Heart right ventricle (tissue), 16 donors: ENCODE data around the gene TPO. TPM values are rescaled to one million over a fixed set of nuclear protein-coding genes. Genes with fewer than 3 reads are reported as not detected.
A peak's percentile ranks its signal among the peaks of the same experiment; 100 is the strongest.

Experiments used
- ATAC-seq, 8 donors: fragments of 200-7000 bp; cut with Tn5 transposase; one replicate each; pipeline ENCODE4 v1.9.1; 2020; ENCODE audit warnings: mild to moderate bottlenecking in 8 of 8, moderate library complexity in 8 of 8, moderate number of reproducible peaks in 1 of 8
- DNase-seq, 2 donors: peaks; one replicate each; pipeline ENCODE4 v3.0.0-alpha.2; 2020
- H3K27ac ChIP-seq, 10 donors: fragments of 200-600 bp; sonication (generic) in 2 of 10; one replicate each; pipeline versions ENCODE4 v1.5.0 to v1.8.0; 2020 to 2022; ENCODE audit warnings: mild to moderate bottlenecking in 3 of 10
- H3K27me3 ChIP-seq, 7 donors: fragments of 200-600 bp; one replicate each; pipeline ENCODE4 v1.8.0; 2021 to 2022; ENCODE audit warnings: mild to moderate bottlenecking in 2 of 7
- H3K36me3 ChIP-seq, 9 donors: fragments of 200-600 bp; sonication (generic) in 1 of 9; one replicate each; pipeline versions ENCODE4 v1.5.0 to v1.8.0; 2020 to 2022; ENCODE audit warnings: mild to moderate bottlenecking in 2 of 9
- H3K4me1 ChIP-seq, 9 donors: fragments of 200-600 bp; sonication (generic) in 1 of 9; one replicate each; pipeline versions ENCODE4 v1.5.0 to v1.8.0; 2020 to 2022; ENCODE audit warnings: mild to moderate bottlenecking in 4 of 9
- H3K4me3 ChIP-seq, 10 donors: fragments of 200-600 bp; sonication (generic) in 2 of 10; one replicate each; pipeline versions ENCODE4 v1.5.0 to v1.8.0; 2020 to 2022; ENCODE audit warnings: mild to moderate bottlenecking in 7 of 10, moderate library complexity in 2 of 10
- H3K9me3 ChIP-seq, 11 donors: fragments of 200-600 bp in 10 of 11; sonication (generic) in 2 of 11; one replicate each; pipeline versions ENCODE4 v1.5.0 to v1.8.0; 2013 to 2022; ENCODE audit warnings: mild to moderate bottlenecking in 2 of 11, control low read depth in 1 of 11, moderate library complexity in 1 of 11
- CTCF ChIP-seq, 9 donors: fragments of 200-600 bp; sonication (generic) in 2 of 9; IDR thresholded peaks; one replicate each; pipeline versions ENCODE4 v1.5.0 to v1.8.0; 2021 to 2022; ENCODE audit warnings: antibody characterized with exemption in 9 of 9, mild to moderate bottlenecking in 5 of 9, moderate library complexity in 1 of 9
- WGBS, 2 donors: extraction: QIAGEN DNeasy Blood & Tissue Kit; methylation state at CpG; one replicate each; pipeline ENCODE4 v1.1.7; 2013; ENCODE audit warnings: inconsistent platforms in 1 of 2; 5-methylcytosine and 5-hydroxymethylcytosine counted together
- intact Hi-C, 10 donors: fragments of 100-400 bp; cut with DNase I; formaldehyde crosslinking; loops; one replicate each; pipeline versions ENCODE4 v1.11.1 to v1.14.2; 2022
- long read RNA-seq, 3 donors: library from polyadenylated mRNA; unstranded; transcript quantifications; one replicate each; pipeline ENCODE4 v2.0.0, GENCODE V29; 2020 to 2021
- polyA plus RNA-seq, 2 donors: library from polyadenylated mRNA; stranded (reverse); fragments of 200-250 nt; gene quantifications; one replicate each; pipeline ENCODE4 v1.2.3, GENCODE V29; 2013
- total RNA-seq, 10 donors: library from RNA; stranded (reverse); fragmentation: NEBNext Ultra II Directional in 3 of 10; extraction: Animal tissue kit (Norgen Biotek cat#: 25700) in 3 of 10; gene quantifications; one replicate each; pipeline versions ENCODE4 v1.2.1 to v1.2.4, GENCODE V29; 2021 to 2023
- donor health status: Arrhythmogenic right ventricular cardiomyopathy.
- donor health status: ischemic (EF 13 %, LVEDD 7.1; RV severe dilation, severe dysfunction).
- donor health status: healthy with polysubstance abuse.
- donor health status: DM: no; HTN: yes; CAD: no.
- donor health status: DM: no; HTN: no; CAD: no.
- donor health status: ischemic (EF 25% LVEDD 6.9; RV normal size, moderate dysfunction).
- donor health status: ischemic (EF 25% LVEDD 5.7; RV mildly dilated, moderate dysfunction).
- donor health status: healthy.
- donor health status: DM: yes; HTN: yes; CAD: no.
- donor health status: Ischemic cardiomyopathy.
- donor health status: ischemic (EF 35%, LVEDD 5.7; RV mildly dilated, moderate dysfunction).
- donor health status: nonischemic (EF 11% LVEDD 7.7; RV severe dilation, severe dysfunction).
- donor health status: DM: yes; HTN: yes; CAD: no.
- donor health status: PGD.
- donor health status: ischemic (EF 29% LVEDD 5.4; RV normal size, mild dysfunction).
- donor health status: nonischemic (EF 23%, LVEDD 6.1; RV moderate dilation, normal function).

Gene TPO
- total RNA-seq = 10 to 100 TPM in 2 of 10 donors, 1 to 10 TPM in 7, under 1 TPM in 1; 0.85 to 16.1 (median 5.1) TPM
- 10 to 100 TPM in 1 of 2 donors, 1 to 10 TPM in 1; 8.0 to 22.1 TPM for polyA plus RNA-seq
- long read RNA-seq, donor 1, partial matches to known transcripts = 0 of 3 reads
- long read RNA-seq, donor 1, other reads (novel, unspliced or antisense) = 2 of 3 reads
- long read RNA-seq, donor 2, partial matches to known transcripts = 1 of 5 reads
- long read RNA-seq, donor 2, other reads (novel, unspliced or antisense) = 2 of 5 reads
- long read RNA-seq, donor 3, partial matches to known transcripts = 1 of 9 reads
- long read RNA-seq, donor 3, other reads (novel, unspliced or antisense) = 7 of 9 reads

- no peaks in the 10 kb centered on the region for H3K9me3 ChIP-seq
- H3K27ac ChIP-seq = no peak within 1 kb of the TSS
- TF ChIP-seq CTCF (IDR thresholded peaks at IDR 0.05) = no peak
- 81 to 94% methylated on average over 15 of the region's 15 CpGs for WGBS, 2 donors
- H3K4me3 ChIP-seq = no peak within 1 kb of the TSS
- DNase-seq (no peak), ATAC-seq (no peak)
- no peaks in the 10 kb centered on the region for H3K4me1 ChIP-seq
- peaks cover 0 to 10% (median 0%) of the 10 kb centered on the region in 9 donors for H3K36me3 ChIP-seq
- intact Hi-C loops = no loop called here
- H3K27me3 ChIP-seq = peaks cover 0 to 2% (median 0%) of the 10 kb centered on the region in 7 donors
Observed at GRCh38 chr2:1413156-1413710, at the start of gene TPO. Gene TPO (plus strand): TSS chr2:1413463. CDS start chr2:1414409, 946 bp downstream.

DNA sequence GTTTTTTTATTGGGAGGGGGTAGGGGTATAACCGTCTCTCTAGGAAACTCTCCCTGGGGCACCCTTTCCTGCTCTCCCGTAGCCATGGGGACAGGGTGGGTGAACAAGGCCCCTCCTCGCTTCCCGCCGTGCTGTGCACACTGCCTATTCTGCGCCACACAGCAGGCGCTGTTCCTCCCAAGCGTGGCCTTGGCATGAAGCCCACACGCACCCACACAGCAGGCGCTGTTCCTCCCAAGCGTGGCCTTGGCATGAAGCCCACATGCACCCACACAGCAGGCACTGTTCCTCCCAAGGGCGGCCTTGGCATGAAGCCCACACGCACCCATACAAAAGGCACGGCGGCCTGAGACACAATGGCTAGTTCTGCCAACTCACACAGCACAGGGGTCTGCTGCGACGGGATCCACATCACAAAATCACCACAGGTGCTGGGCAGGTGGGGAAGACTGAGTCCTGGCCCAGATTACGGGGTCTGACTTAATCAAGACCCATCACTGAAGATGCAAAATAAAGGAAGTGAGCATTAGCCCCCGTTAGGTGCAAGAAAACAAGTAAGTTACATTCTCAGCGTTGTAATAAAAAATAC, 46.6 kb upstream of the TPO start:
- no peaks in the 10 kb centered on the region for H3K4me1 ChIP-seq
- no peaks in the 10 kb centered on the region for H3K27me3 ChIP-seq
- no peak overlapping the region for H3K27ac ChIP-seq
- no peak for TF ChIP-seq CTCF (IDR thresholded peaks at IDR 0.05)
- ATAC-seq (peak in 2 of 8 donors; percentile 41 to 55), DNase-seq (peak; percentile 18 to 40)
- intact Hi-C loops = no loop called here
- WGBS, 2 donors = 75 to 84% methylated on average over 20 of the region's 20 CpGs
- H3K4me3 ChIP-seq = no peak overlapping the region
- no peaks in the 10 kb centered on the region for H3K9me3 ChIP-seq
- H3K36me3 ChIP-seq = no peaks in the 10 kb centered on the region

- ATAC-seq (no peak), DNase-seq (no peak)
- Histone ChIP-seq H3K4me3 (no peak overlapping the region), H3K4me1 (no peaks in the 10 kb centered on the region), H3K27ac (no peak overlapping the region), H3K9me3 (no peaks in the 10 kb centered on the region), H3K36me3 (no peaks in the 10 kb centered on the region), H3K27me3 (no peaks in the 10 kb centered on the region)
- intact Hi-C loops = no loop called here
- 66 to 70% methylated on average over 9 of the region's 9 CpGs for WGBS, 2 donors
- TF ChIP-seq CTCF (IDR thresholded peaks at IDR 0.05) = no peak
Observed at GRCh38 chr2:1367601-1368000, 45.7 kb upstream of the TPO start.

DNA sequence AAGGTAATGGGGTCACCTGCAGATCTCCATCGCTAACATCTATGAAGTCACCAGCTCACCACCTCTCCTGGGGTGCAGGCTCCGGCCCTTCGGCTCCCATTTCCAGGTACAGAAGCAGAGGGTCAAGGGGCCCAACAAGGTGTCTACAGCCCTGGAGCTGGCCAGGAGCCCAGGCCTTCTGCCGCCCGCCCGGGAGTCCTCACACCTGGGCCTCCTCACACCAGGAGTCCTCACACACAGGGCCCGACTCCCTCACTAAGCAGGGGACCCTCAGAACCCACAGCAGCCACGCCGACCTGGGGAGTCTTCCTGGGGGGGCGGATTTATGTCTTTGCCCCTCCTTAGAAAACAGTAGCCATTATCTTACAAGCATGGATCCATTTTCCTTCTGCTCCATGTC, 43.4 kb upstream of the TPO start:
- Histone ChIP-seq H3K4me3 (no peak overlapping the region), H3K27me3 (no peaks in the 10 kb centered on the region), H3K9me3 (no peaks in the 10 kb centered on the region), H3K36me3 (no peaks in the 10 kb centered on the region), H3K4me1 (no peaks in the 10 kb centered on the region), H3K27ac (no peak overlapping the region)
- DNase-seq (no peak), ATAC-seq (no peak)
- 78 to 90% methylated on average over 10 of the region's 10 CpGs for WGBS, 2 donors
- TF ChIP-seq CTCF (IDR thresholded peaks at IDR 0.05) = no peak
- intact Hi-C loops = loop anchor here in 3 of 10 donors (10.0 kb wide), 2 partner anchors 115 to 125 kb away; no protein-coding TSS in a partner anchor
